Heart left ventricle (tissue), 13 donors: ENCODE measurements around the gene THADA.

Experiments used
- CTCF ChIP-seq, 12 donors: fragments of 200-600 bp; sonication (generic) in 4 of 12; IDR thresholded peaks; one replicate each; pipeline versions ENCODE4 v1.5.0 to v1.8.0; 2018 to 2022; ENCODE audit warnings: antibody characterized with exemption in 12 of 12, mild to moderate bottlenecking in 5 of 12
- POLR2A ChIP-seq, 2 donors: fragments of 450-650 bp; IDR thresholded peaks; one replicate each; pipeline ENCODE4 v1.6.1; 2017; ENCODE audit warnings: antibody characterized with exemption in 2 of 2, mild to moderate bottlenecking in 2 of 2, moderate library complexity in 2 of 2
- donor health status: ischemic (EF 13 %, LVEDD 7.1; RV severe dilation, severe dysfunction).
- donor health status: DM: no; HTN: yes; CAD: no.
- donor health status: DM: no; HTN: no; CAD: no.
- donor health status: ischemic (EF 25% LVEDD 6.9; RV normal size, moderate dysfunction).
- donor health status: ischemic (EF 25% LVEDD 5.7; RV mildly dilated, moderate dysfunction).
- donor health status: ischemic (EF 35%, LVEDD 5.7; RV mildly dilated, moderate dysfunction).
- donor health status: nonischemic (EF 11% LVEDD 7.7; RV severe dilation, severe dysfunction).
- donor health status: DM: yes; HTN: yes; CAD: no.
- donor health status: PGD.
- donor health status: ischemic (EF 29% LVEDD 5.4; RV normal size, mild dysfunction).
- donor health status: nonischemic (EF 23%, LVEDD 6.1; RV moderate dilation, normal function).

GRCh38 chr2:43551990-43552389, 43.8 kb downstream of the THADA start:
- no peak for TF ChIP-seq CTCF (IDR thresholded peaks at IDR 0.05)
- no peak for TF ChIP-seq POLR2A (IDR thresholded peaks at IDR 0.05)
